ENCODE data around the gene TRIP10. TPM values are rescaled to one million over a fixed set of nuclear protein-coding genes. Genes with fewer than 3 reads are reported as not detected.
"Not testable (repeated sequence)": the region's sequence is repeated elsewhere in the genome, so short reads cannot be mapped to it uniquely, and the experiment has no call there.

The TRIP10 gene
- polyA plus RNA-seq (ENCODE audit: insufficient read length), result 48.7 TPM
- long read RNA-seq, donor 1, transcript TRIP10-202 (14 exons, 2,035 nt), result major isoform, 7 of 28 reads
- long read RNA-seq, donor 1, partial matches to known transcripts, result 19 of 28 reads
- long read RNA-seq, donor 1, other reads (novel, unspliced or antisense), result 0 of 28 reads
- long read RNA-seq, donor 2, partial matches to known transcripts, result 0 of 3 reads
- long read RNA-seq, donor 2, other reads (novel, unspliced or antisense), result 0 of 3 reads
- long read RNA-seq, donor 3, partial matches to known transcripts, result 9 of 13 reads
- long read RNA-seq, donor 3, other reads (novel, unspliced or antisense), result 0 of 13 reads
- long read RNA-seq, donor 4, result 0 reads
- long read RNA-seq, donor 5, partial matches to known transcripts, result 0 of 8 reads
- long read RNA-seq, donor 5, other reads (novel, unspliced or antisense), result 0 of 8 reads
- long read RNA-seq, donor 6, partial matches to known transcripts, result 8 of 9 reads
- long read RNA-seq, donor 6, other reads (novel, unspliced or antisense), result 0 of 9 reads
- long read RNA-seq, donor 7, transcript TRIP10-202 (14 exons, 2,035 nt), result major isoform, 5 of 21 reads
- long read RNA-seq, donor 7, partial matches to known transcripts, result 13 of 21 reads
- long read RNA-seq, donor 7, other reads (novel, unspliced or antisense), result 0 of 21 reads
- long read RNA-seq, donor 8, partial matches to known transcripts, result 0 of 2 reads
- long read RNA-seq, donor 8, other reads (novel, unspliced or antisense), result 0 of 2 reads

DNA sequence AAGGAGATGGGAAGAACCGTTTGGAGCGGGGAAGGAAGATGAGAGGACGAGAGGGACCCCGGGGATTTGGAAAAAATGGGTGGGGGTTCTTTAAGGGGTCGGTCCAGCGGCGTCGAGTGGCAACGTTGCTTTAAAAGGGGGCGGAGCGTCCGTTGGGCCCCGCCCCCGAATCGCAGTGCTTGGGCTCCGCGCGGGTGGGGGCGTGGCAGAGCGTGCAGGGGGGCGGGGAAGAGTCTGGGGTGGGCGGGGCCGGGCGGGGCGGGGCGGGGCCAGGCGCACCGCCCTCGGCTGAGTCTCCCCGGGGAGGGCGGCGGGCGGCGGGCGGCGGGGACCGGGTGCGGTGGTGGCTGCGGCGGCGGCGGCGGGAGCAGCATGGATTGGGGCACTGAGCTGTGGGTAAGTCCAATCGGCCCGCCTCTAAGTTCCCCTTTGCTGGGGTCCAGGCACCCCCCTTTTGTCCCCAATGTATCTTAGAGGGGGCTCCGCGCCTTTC, at the start of gene TRIP10:
Gene TRIP10, plus strand, starts transcription at position 291 of the 493 bp plus-strand sequence. Its CDS starts 82 bp downstream, at position 373.
- DNase-seq, result no peak

DNA sequence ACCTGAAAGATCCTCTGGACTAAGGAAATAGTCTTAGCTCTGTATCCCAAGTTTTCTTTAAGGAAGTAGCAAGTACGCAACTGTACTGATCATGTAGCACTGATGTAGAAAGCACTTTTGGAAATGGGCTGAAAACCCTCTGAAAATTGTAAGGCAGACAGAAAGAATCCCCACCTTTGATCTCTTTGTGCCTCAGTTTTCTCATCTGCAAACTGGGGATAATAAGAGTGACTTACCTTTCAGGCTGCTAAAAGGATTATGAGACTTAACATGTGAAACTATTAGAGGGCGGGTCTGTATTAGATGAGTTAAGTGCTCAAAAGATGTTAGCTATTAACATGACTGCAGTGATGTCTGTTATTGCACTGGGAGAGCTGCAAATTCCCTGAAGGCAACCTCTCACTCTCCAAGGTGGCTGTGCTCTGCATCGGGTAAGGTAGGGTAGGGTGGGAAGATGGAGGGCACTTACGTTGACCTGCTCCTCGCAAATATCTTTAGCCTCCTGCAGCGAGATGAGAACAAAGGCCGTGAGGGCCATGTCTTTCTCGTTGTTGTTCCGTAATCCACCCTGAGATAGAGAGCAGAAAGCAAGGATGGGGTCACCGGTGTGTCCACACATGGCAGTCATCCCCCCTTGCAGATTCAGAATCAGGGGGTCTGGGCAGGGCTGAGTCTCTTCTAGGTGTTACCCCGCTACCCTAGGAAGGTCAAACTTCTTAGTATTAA, 49.2 kb upstream of the TRIP10 start:
- DNase-seq, result no peak

DNA sequence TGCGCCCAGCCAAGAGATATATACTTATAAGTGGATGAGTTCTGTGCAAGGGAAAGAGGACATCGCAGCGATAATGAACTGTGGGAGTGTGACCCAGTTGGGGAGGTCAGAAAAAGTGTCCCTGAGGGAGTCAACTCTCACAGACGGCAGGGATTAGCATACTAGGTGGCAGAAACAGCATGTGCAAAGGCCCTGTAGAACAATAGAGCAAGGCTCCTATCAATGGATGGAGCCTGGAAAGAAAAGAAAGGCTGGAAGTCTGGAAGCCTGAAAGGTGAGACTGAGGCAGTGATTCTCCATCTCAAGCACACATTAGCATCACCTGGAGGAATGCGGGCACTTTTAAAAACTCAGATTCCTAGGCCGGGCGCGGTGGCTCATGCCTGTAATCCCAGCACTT, 48.1 kb upstream of the TRIP10 start:
- no peak for DNase-seq

DNA sequence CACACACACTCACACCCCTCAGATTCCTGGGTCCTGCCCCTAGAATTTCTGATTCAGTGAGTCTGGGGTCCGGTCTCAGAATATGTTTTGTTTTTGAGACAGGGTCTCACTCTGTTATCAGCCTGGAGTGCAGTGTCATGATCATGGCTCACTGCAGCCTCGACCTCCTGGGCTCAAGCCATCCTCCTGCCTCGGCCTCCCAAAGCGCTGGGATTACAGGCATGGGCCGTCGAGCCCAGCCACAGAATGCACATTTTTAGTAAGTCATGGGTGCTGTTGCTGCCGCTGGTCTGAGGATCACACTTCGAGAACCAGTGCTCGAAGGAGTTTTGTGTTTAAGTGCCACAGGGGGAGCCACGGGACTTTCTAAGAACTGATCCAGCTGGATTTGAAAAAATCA, 47.5 kb upstream of the TRIP10 start:
- no peak for DNase-seq

DNA sequence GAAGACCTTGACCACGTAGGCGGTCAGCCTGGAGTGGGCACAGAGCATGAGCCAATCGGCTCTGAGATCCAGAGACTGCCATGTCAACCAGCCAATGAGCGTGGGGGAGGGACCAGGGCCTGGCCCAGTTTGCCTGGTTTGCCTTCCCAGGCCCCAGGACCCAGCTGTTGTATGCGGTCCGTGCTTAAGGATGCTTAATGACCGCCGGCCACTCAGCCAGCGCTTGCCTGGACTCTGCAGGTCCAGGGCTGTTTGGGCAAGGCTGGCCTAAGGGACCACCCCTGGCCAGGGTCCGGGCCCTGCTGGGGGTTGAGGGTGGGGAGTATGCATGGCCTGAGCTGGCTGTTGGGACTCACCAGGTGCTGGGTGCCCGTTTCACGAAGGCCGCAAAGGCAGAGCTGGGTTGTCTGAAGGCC, 46.4 kb upstream of the TRIP10 start:
- no peak for DNase-seq

DNA sequence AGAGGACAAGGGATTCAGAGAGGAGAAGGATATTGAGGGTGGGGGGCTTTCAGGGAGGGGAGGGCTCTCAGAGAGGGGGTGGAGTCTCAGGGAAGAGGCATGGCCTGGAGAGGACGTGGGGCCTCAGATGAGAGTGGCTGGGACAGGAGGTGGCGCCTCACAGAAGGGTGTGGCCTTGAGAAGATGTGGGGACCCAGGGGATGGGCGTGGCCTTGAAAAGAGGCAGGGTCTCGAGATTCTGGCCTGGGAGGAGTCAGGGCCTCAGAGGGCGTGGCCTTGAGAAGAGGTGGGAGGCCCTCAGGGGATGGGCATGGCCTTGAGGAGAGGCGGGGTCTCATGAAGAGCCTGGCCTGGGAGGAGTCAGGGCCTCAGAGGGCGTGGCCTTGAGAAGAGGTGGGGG, 45.8 kb upstream of the TRIP10 start:
- no peak for DNase-seq

- DNase-seq, result no peak
These were observed 45.2 kb upstream of the TRIP10 start for GRCh38 chr19:6694147-6694815.

DNA sequence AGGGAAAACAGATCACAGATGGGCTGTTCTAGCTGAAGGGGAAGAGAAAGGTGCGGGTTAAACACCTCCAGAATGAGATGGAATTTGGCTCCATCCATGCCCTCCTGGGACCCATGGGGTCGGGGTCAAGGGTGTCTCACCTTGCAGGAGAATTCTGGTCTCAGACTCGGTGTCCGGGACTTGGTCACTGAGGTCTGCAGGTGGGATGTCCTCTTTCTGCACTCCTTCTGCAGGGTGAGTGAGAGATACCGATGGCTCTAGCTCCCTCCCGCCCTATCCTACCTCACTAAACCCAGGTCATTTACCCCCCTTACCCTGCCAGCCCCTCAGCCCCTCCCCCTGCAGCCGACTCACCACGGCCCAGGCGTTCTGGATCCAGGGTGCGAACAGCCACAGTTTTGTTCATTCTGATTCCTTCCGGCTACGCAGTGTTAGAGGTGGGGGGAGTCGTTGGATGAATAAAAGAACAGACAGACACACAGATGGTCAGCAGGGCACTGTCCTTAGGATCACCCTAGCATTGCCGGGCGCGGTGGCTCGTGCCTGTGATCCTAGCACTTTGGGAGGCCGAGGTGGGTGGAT, 43.1 kb upstream of the TRIP10 start:
- DNase-seq, result no peak

GRCh38 chr19:6697291-6697690, 42.2 kb upstream of the TRIP10 start:
- DNase-seq, result no peak

GRCh38 chr19:6699935-6700334, 39.5 kb upstream of the TRIP10 start:
- no peak for DNase-seq

- DNase-seq, result no peak
These were observed 38.7 kb upstream of the TRIP10 start for GRCh38 chr19:6700586-6701316.

- DNase-seq, result no peak
These were observed 33.4 kb upstream of the TRIP10 start for GRCh38 chr19:6705931-6706632.

GRCh38 chr19:6706633-6706958, 32.9 kb upstream of the TRIP10 start:
- no peak for DNase-seq

- DNase-seq, result no peak
These were observed 32.3 kb upstream of the TRIP10 start for GRCh38 chr19:6707011-6707657.

DNA sequence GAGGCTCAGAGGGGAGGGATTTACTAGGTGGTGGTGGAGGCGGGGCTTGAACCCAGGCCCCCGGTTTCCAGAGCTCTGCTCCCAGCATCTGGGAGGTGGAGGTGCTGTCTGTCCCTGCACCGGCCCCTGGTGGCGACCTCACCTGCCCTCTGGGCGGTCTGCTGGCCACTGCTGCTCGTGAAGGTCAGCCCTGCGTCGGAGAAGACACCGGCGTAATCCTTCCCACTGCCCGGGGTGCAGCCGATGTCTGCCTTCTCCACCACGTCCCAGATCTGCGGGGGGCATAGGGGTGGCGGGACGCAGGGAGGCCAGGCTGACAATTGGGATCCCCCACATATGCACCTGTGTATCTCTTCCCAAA, 31.8 kb upstream of the TRIP10 start:
- no peak for DNase-seq

DNA sequence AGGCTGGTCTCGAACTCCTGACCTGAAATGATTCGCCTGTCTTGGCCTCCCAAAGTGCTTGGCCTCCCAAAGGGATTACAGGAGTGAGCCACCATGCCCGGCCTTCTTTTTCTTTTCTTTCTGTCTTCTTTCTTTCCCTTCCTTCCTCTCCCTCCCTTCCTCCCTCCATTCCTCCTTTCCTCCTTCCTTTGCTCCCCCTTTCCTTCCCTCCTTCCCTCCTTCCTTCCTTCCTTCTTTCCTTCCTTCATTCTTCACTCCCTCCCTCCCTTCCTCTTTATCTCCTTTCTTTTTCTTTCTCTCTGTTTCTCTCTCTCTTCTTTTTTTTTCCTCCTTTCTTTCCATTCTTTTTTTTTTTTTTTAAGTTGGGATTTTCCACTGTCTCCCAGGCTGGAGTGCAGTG, 31.1 kb upstream of the TRIP10 start:
- no peak for DNase-seq

- not testable (repeated sequence) for DNase-seq
These were observed 30.6 kb upstream of the TRIP10 start for GRCh38 chr19:6708913-6709312.

DNA sequence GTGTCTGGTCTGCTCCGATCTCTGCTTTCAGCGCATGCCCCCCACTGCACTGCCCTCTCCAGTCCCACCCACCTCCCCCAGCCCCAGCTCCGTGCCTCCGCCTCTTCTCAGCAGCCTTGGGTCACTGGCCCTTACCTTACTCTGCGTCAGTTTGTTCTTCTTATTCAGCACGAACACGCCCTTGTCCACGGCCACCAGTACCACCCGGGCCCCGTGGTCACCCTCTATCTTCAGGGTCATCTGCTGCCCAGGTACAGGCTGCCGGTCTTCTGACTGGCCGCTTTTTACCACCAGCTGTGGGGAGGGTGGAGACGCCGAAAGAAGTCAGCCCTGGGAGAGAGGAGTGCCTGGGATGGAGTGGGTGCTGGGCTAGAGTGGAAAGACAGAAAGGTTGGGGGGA, 29.9 kb upstream of the TRIP10 start:
- DNase-seq, result no peak

DNA sequence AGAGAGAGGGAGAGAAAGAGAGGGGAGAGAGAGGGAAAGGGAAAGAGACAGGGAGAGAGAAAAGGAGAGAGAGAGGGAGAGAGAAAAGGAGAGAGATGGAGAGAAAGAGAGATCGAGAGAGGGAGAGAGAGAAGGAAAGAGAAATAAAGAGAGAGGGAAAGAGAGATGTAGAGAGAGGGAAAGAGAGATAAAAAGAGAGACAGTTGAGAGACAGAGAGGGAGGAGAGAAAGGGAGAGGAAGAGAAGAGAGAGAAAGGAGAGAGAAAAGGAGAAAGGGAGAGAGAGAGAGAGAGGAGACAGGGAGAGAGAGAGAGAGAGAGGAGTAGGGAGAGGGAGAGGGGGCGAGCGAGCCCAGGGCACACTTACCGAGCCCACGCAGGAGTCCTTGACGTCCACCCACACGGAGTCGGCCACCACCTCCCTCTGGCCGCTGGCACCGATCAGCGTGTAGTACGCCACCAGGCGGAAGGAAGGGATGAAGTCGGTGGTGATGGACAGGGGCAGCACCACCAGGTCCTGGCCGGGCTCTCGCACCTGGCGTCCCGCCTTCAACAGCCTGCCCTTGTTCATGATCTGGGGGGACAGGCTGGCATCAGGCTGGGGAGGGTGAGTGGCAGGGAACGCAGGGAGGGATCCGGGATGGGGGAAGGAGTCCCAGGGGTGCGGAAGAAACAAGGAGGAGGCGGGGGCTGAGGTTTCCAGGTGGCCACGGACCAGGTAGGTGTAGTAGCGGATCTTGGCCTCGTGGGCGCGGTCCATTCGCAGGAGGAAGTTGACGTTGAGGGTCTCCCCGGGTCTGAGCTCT, 29.0 kb upstream of the TRIP10 start:
- DNase-seq, result no peak
